Adrenal gland (tissue), 5 donors: ENCODE data around the gene RBM15B.

Experiments used
- POLR2A ChIP-seq, 2 donors: fragments of 450-650 bp; IDR thresholded peaks; one replicate each; pipeline ENCODE4 v1.6.1; 2017; ENCODE audit warnings: antibody characterized with exemption in 2 of 2, mild to moderate bottlenecking in 2 of 2, moderate library complexity in 1 of 2
- TF ChIP-seq, protein P1 (sequence below), 6 experiments: fragments of 450-650 bp in 4 of 6; fragments of 200-600 bp in 2 of 6; sonication (generic) in 1 of 6; IDR thresholded peaks; 1 replicate in 5 of 6; 2 replicates in 1 of 6; pipeline versions ENCODE4 v1.5.1 to v1.8.0; 2016 to 2021; ENCODE audit warnings: antibody characterized with exemption in 6 of 6, mild to moderate bottlenecking in 2 of 6, moderate library complexity in 1 of 6
- donor health status: DM: no; HTN: no; CAD: no.

DNA sequence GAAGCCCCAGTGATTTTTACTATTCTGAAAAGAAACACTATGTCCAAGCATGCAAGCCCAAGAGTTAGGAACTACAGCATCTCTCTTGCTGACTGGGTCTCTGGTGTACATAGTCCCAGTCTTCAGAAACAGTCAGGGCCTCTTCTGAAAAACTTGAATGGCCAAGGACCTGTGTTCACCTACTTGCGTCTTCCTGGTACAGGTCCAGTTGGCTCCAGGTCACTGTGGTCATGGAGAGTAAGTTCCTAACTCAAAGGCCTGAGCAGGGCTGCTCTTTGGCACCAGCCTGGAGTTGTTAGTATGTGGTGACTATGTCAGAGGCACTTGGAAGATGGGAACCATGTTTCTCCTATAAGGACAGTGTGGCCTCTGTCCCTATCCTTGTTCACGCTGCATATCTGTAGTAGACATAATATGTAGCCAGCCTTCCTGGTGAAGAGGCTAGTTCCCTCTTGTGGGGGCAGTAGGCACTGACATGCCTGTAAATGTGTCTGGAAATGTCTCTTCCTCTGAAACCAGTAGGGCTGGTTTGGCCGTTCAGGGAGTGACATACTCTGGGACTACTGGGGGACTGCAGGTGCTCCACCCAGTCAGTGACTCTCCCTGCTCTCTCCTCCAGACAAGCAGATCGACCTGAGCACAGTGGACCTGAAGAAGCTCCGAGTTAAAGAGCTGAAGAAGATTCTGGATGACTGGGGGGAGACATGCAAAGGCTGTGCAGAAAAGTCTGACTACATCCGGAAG lies 2.6 kb upstream of the RBM15B start:
- TF ChIP-seq, protein P1, sequence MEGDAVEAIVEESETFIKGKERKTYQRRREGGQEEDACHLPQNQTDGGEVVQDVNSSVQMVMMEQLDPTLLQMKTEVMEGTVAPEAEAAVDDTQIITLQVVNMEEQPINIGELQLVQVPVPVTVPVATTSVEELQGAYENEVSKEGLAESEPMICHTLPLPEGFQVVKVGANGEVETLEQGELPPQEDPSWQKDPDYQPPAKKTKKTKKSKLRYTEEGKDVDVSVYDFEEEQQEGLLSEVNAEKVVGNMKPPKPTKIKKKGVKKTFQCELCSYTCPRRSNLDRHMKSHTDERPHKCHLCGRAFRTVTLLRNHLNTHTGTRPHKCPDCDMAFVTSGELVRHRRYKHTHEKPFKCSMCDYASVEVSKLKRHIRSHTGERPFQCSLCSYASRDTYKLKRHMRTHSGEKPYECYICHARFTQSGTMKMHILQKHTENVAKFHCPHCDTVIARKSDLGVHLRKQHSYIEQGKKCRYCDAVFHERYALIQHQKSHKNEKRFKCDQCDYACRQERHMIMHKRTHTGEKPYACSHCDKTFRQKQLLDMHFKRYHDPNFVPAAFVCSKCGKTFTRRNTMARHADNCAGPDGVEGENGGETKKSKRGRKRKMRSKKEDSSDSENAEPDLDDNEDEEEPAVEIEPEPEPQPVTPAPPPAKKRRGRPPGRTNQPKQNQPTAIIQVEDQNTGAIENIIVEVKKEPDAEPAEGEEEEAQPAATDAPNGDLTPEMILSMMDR (IDR thresholded peaks at IDR 0.05) = no peak
- no peak for TF ChIP-seq POLR2A (IDR thresholded peaks at IDR 0.05)
